SU-DHL-6 (cell line): ENCODE measurements around the gene INPP5K.

Experiments used
- EZH2phosphoT487 ChIP-seq: fragments of 200-600 bp; sonication (generic), shearing (Covaris generic); conservative IDR thresholded peaks from 2 replicates; pipeline ENCODE4 v1.6.1; 2018; ENCODE audit warnings: mild to moderate bottlenecking, antibody characterized with exemption, low read length, moderate library complexity, mixed read lengths
- TF ChIP-seq, protein P1 (sequence below): fragments of 200-600 bp; sonication (generic); IDR thresholded peaks from one replicate; pipeline ENCODE4 v1.5.1; 2017; ENCODE audit warnings: antibody characterized with exemption, mild to moderate bottlenecking, low read length, moderate library complexity; ENCODE audit not compliant: insufficient read depth, poor library complexity, severe bottlenecking

DNA sequence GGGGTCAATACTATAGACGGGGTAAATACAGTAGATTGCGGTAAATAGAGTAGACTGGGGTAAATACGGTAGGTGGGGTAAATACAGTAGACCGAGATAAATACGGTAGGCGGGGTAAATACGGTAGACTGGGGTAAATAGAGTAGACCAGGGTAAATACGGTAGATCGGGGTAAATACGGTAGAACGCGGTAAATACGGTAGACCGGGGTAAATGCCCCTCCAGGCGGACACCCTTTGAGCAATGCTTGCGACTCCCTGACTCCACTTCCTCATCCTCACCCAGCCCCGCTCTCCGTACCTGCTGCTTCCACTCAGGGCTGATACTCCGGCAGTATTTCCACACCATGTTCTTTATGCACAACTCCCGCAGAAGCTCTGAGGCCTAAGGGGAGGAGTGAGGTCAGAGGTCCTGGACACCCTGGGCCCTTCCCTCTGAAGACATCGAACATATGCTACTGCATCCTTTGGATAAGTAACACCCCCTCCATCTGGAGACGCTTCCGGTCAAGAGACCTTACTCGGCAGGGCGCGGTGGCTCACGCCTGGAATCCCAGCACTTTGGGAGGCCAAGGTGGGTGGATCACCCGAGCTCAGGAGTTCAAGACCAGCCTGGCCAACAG lies 47.1 kb downstream of the INPP5K start:
- TF ChIP-seq EZH2phosphoT487 = no peak
- TF ChIP-seq, protein P1, sequence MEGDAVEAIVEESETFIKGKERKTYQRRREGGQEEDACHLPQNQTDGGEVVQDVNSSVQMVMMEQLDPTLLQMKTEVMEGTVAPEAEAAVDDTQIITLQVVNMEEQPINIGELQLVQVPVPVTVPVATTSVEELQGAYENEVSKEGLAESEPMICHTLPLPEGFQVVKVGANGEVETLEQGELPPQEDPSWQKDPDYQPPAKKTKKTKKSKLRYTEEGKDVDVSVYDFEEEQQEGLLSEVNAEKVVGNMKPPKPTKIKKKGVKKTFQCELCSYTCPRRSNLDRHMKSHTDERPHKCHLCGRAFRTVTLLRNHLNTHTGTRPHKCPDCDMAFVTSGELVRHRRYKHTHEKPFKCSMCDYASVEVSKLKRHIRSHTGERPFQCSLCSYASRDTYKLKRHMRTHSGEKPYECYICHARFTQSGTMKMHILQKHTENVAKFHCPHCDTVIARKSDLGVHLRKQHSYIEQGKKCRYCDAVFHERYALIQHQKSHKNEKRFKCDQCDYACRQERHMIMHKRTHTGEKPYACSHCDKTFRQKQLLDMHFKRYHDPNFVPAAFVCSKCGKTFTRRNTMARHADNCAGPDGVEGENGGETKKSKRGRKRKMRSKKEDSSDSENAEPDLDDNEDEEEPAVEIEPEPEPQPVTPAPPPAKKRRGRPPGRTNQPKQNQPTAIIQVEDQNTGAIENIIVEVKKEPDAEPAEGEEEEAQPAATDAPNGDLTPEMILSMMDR = no peak
